ENCODE measurements around the gene SFTPB. TPM values are rescaled to one million over a fixed set of nuclear protein-coding genes. Genes with fewer than 3 reads are reported as not detected.
"Not testable (repeated sequence)": the region's sequence is repeated elsewhere in the genome, so short reads cannot be mapped to it uniquely, and the experiment has no call there.

Gene SFTPB
- total RNA-seq, 1 donor, result not detected

DNA sequence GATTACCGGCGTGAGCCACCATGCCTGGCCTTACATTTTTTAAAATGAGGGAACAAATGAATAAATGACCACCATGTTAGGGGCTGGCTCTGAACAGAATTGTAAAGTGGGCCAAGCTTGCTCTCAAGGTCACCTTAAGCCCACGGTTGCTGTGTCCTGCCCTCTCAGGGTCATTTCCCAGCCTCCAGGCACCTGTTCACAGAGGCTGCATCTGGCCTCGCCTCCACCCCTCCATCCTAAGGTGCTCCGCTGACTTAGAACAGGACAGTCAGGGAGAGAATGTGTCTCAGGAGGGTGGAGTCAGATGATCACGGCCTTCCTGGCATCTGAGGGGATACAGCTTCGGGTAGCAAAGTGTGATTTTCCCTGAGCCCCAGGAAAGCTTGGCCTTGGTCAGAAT lies 7.3 kb downstream of the SFTPB start:
- Histone ChIP-seq H3K4me1 (ENCODE audit: insufficient read depth, low read length) (no peaks in the 10 kb centered on the region), H3K4me3 (ENCODE audit: low read length) (no peak overlapping the region), H3K27me3 (ENCODE audit: insufficient read depth, low read length) (no peaks in the 10 kb centered on the region), H3K9me3 (ENCODE audit: low read depth, low read length) (no peaks in the 10 kb centered on the region)

DNA sequence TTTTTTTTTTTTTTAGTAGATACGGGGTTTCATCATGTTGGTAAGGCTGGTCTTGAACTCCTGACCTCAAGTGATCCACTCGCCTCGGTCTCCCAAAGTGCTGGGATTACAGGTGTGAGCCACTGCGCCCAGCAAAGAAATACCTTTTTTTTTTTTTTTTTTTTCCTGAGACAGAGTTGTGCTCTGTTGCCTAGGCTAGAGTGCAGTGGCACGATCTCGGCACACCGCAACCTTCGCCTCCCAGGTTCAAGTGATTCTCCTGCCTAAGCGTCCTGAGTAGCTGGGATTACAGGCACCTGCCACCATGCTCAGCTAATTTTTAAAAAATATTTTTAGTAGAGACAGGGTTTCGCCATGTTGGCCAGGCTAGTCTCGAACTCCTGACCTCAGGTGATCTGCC lies 7.7 kb downstream of the SFTPB start:
- not testable (repeated sequence) for H3K9me3 ChIP-seq (ENCODE audit: low read depth, low read length); H3K27me3 ChIP-seq (ENCODE audit: insufficient read depth, low read length); H3K4me3 ChIP-seq (ENCODE audit: low read length); H3K4me1 ChIP-seq (ENCODE audit: insufficient read depth, low read length)

DNA sequence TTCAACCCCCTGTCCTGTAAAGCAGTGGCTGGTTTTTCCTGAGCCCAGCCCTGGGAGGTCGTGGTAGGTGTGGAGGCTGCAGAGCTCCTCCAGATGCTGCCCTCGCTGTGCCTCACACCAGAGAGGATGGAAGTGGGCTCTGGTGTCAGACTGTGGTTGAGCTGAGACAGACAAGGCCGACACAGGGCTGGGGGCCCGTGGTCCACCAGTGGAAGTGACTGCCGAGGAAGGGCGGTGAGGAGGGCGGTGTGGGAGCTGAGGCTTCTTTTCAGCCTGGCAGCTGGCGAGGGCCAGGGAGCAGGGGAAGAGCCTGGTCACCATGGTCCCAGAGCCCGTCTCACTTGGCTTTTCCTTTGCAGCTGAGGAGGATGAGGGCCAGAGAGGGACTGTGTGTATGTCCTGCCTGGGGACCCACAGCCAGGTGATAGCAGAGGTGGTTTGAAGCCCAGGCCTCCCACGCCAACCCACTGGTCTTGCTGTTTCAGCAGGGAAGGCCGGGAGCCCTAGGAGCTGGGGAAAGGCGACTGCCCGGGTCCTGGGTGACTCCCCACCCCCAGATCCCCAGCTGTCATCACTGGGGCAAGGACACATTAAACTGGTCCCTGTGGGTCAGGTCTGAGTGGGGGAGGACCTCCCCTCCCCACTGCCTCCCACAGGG lies 8.5 kb downstream of the SFTPB start:
- Histone ChIP-seq H3K27me3 (ENCODE audit: insufficient read depth, low read length) (no peaks in the 10 kb centered on the region), H3K9me3 (ENCODE audit: low read depth, low read length) (no peaks in the 10 kb centered on the region), H3K4me3 (ENCODE audit: low read length) (no peak overlapping the region), H3K4me1 (ENCODE audit: insufficient read depth, low read length) (no peaks in the 10 kb centered on the region)

DNA sequence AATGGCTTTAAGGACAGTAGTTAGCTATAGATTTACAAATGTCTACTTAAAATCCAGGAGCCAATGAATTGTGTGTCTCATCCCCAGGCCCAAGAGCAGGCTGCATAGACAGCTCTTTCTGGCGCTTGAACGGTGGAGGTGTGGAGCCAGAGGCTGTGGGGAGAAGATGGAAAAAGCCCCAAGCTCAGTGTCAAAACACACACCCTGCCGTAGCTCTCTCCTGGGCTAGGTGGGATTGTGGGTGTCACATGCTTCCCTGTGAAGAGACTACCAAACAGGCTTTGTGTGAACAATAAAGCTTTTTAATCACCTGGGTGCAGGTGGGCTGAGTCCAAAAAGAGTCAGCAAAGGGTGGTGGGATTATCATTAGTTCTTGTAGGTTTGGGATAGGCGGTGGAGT lies 10.6 kb downstream of the SFTPB start:
- not testable (repeated sequence) for H3K27me3 ChIP-seq (ENCODE audit: insufficient read depth, low read length); H3K4me3 ChIP-seq (ENCODE audit: low read length); H3K4me1 ChIP-seq (ENCODE audit: insufficient read depth, low read length); H3K9me3 ChIP-seq (ENCODE audit: low read depth, low read length)

DNA sequence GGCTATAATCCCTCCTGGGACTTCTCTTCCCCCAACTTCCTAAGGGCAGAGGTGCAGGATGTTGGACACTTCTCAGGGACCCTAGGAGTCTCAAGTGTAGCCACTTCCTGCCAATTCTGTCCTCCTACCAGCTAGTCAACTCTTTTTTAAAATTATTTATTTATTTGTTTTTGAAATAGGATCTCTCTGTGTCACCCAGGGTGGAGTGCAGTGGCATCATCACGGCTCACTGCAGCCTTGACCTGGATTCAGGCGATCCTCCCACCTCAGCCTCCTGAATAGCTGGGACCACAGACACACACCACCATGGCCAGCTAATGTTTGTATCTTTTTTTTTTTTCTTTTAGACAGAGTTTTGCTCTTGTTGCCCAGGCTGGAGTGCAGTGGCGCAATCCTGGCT lies 11.5 kb downstream of the SFTPB start:
- H3K27me3 ChIP-seq (ENCODE audit: insufficient read depth, low read length), result no peaks in the 10 kb centered on the region
- no peaks in the 10 kb centered on the region for H3K9me3 ChIP-seq (ENCODE audit: low read depth, low read length)
- no peaks in the 10 kb centered on the region for H3K4me1 ChIP-seq (ENCODE audit: insufficient read depth, low read length)
- H3K4me3 ChIP-seq (ENCODE audit: low read length), result no peak overlapping the region

DNA sequence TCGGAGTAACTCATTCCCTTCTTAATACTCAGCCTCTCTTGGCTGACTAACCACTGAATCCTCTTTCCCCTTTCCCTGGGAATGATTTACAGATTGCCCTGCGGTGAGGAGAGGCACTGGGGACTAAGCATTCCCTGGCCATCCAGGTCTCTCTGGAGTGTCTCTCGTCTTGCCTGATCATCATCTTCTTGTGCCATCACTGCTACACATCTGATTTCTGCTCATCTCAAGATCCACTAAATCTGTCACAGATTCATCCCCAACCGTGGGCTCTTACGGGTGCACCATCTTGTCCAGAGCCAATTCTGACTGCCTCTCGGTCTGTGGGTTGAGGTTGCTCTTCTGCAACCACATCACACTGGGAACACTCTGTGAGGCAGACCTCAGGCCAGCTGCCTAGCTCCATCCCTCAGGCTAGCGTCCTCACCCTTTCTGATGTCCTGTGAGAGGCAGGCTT lies 12.0 kb downstream of the SFTPB start:
- Histone ChIP-seq H3K9me3 (ENCODE audit: low read depth, low read length) (no peaks in the 10 kb centered on the region), H3K27me3 (ENCODE audit: insufficient read depth, low read length) (no peaks in the 10 kb centered on the region), H3K4me3 (ENCODE audit: low read length) (no peak overlapping the region), H3K4me1 (ENCODE audit: insufficient read depth, low read length) (no peaks in the 10 kb centered on the region)

DNA sequence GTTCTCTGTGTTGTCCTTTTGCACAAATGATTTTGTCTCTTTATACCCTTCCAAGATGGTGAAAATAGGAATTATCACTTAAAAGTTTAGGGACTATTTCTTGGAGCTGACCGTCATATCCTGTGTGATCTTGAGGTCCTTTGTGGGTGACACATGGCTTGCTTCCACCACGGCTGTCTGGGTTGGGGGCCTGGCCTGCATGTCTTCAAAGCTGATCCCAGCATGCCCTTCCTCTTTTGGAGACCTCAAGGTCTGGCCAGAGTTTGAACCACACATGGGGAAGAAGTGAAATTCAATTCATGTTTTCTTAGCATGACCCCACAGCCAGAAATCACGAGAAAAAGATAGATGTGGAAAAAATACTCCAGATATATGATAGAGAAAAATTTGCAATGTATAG lies 14.0 kb downstream of the SFTPB start:
- Histone ChIP-seq H3K4me3 (ENCODE audit: low read length) (no peak overlapping the region), H3K9me3 (ENCODE audit: low read depth, low read length) (no peaks in the 10 kb centered on the region), H3K27me3 (ENCODE audit: insufficient read depth, low read length) (no peaks in the 10 kb centered on the region), H3K4me1 (ENCODE audit: insufficient read depth, low read length) (no peaks in the 10 kb centered on the region)

DNA sequence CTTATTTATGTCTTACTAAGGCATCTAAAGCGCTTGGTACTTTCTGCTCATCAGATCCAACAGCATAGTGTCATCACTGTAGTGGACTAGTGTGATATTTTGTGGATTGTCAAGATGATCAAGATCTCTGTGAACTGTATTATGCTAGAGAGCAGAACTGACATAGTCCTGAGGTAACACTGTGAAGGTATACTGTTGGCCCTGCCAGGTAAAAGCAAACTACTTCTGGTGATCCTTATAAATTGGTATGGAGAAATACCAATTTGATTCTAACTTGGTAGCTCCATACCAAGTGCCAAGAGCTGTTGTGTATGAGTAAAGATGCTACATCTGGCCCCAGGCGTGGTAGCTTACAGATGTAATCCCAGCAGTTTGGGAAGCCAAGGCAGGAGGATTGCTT lies 15.9 kb downstream of the SFTPB start:
- no peak overlapping the region for H3K4me3 ChIP-seq (ENCODE audit: low read length)
- peaks cover 13% of the 10 kb centered on the region for H3K4me1 ChIP-seq (ENCODE audit: insufficient read depth, low read length)
- no peaks in the 10 kb centered on the region for H3K27me3 ChIP-seq (ENCODE audit: insufficient read depth, low read length)
- no peaks in the 10 kb centered on the region for H3K9me3 ChIP-seq (ENCODE audit: low read depth, low read length)

DNA sequence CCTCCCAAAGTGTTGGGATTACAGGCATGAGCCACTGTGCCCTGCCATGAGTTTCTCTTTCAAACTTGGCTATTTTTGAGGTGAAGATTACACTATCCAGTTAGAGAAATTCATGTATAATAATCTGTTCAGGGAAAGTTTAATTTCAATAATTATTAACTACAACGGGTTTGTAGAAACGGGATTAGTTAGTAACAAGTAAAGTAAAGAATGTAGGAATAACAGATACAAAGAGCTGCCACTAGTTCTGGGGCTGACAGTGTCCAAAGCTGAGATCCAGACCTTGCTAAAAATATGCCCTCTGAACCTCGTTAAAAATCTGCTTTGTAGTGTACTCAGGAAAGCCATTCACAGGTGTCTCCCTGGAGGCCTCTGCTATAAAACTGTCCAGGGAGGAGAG lies 16.9 kb downstream of the SFTPB start:
- peaks cover 13% of the 10 kb centered on the region for H3K4me1 ChIP-seq (ENCODE audit: insufficient read depth, low read length)
- no peaks in the 10 kb centered on the region for H3K27me3 ChIP-seq (ENCODE audit: insufficient read depth, low read length)
- H3K4me3 ChIP-seq (ENCODE audit: low read length), result no peak overlapping the region
- no peaks in the 10 kb centered on the region for H3K9me3 ChIP-seq (ENCODE audit: low read depth, low read length)

DNA sequence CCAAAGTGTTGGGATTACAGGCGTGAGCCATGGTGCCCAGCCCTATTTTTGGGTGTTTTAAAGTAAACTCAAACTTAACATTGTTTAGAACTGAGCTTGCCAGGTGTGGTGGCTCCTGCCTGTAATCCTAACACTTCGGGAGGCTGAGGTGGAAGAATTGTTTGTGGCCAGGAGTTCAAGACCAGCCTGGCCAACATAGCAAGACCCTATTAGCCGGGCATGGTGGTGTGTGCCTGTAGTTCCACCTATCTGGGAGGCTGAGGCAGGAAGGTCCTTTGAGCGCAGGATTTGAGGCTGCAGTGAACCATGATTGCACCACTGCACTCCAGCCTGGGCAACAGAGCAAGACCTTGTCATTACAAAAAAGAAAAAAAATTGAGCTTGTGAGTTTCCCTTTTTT lies 17.5 kb downstream of the SFTPB start:
- H3K27me3 ChIP-seq (ENCODE audit: insufficient read depth, low read length), result no peaks in the 10 kb centered on the region
- H3K4me1 ChIP-seq (ENCODE audit: insufficient read depth, low read length), result peaks cover 13% of the 10 kb centered on the region
- H3K9me3 ChIP-seq (ENCODE audit: low read depth, low read length), result no peaks in the 10 kb centered on the region
- H3K4me3 ChIP-seq (ENCODE audit: low read length), result no peak overlapping the region

DNA sequence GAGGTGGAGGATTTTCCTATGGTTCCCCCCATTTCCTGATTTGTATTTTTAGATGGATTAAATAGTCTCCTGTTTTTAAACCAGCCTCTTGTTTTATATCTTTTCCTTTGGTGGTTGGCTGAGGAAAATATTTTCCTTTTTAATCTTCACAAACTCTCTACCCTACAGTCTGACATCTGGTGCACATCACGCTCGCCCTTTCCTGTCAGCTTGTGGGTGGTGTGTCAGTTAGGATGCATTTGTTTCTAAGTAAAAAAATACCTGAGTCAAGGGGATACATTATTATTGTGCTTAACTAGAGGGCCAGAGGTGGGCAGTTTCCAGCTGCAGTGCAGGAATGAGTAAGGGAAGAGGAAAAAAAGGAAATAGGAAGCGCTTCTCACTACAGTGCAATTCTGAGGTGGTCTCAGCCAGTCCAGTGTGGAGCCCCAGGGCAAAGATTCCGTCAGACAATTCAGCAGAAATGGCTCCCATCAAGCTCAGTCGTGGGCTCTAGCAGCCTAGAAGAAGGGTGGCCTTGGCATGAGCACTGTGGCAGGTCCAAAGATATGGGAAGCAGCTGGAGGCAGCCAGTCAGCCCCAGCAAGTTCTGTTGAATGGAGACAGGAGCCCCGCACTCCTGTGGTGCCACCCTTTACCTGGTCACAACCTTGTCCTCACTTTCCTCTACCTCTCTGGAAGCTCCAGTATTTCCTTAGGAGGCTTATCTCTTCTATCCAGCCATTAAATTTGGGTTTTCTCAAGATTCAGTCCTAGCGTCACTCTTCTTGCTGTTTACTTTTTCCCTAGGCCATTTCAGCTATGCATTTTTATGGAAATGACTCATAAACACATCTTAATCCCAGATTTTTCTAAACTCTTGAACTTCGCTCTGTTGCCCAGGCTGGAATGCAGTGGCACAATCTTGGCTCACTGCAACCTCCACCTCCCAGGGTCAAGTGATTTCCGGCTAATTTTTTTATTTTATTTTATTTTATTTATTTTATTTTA lies 18.5 kb downstream of the SFTPB start:
- Histone ChIP-seq H3K9me3 (ENCODE audit: low read depth, low read length) (no peaks in the 10 kb centered on the region), H3K27me3 (ENCODE audit: insufficient read depth, low read length) (no peaks in the 10 kb centered on the region), H3K4me3 (ENCODE audit: low read length) (no peak overlapping the region), H3K4me1 (ENCODE audit: insufficient read depth, low read length) (peaks cover 13% of the 10 kb centered on the region)

DNA sequence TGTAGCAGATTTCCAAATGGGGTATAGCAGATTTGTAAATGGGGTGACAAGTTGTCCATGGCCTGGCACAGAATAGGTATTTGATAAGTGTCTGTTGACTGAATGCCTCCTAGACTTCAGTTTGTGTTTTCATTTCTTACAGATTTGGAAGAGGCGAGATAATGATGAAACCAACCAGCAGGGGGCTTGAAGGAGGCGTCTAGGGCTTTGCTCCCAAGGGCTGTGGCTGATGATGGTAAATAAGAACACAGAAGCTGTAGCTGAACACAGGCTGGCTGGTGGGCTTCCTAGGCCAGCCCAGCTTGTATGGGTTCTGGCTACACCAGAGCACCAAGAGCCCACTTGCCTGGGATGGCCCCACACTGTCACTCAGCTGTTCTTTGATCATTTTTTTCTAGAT lies 19.4 kb downstream of the SFTPB start:
- H3K27me3 ChIP-seq (ENCODE audit: insufficient read depth, low read length), result no peaks in the 10 kb centered on the region
- H3K4me1 ChIP-seq (ENCODE audit: insufficient read depth, low read length), result peaks cover 13% of the 10 kb centered on the region
- no peaks in the 10 kb centered on the region for H3K9me3 ChIP-seq (ENCODE audit: low read depth, low read length)
- H3K4me3 ChIP-seq (ENCODE audit: low read length), result no peak overlapping the region

DNA sequence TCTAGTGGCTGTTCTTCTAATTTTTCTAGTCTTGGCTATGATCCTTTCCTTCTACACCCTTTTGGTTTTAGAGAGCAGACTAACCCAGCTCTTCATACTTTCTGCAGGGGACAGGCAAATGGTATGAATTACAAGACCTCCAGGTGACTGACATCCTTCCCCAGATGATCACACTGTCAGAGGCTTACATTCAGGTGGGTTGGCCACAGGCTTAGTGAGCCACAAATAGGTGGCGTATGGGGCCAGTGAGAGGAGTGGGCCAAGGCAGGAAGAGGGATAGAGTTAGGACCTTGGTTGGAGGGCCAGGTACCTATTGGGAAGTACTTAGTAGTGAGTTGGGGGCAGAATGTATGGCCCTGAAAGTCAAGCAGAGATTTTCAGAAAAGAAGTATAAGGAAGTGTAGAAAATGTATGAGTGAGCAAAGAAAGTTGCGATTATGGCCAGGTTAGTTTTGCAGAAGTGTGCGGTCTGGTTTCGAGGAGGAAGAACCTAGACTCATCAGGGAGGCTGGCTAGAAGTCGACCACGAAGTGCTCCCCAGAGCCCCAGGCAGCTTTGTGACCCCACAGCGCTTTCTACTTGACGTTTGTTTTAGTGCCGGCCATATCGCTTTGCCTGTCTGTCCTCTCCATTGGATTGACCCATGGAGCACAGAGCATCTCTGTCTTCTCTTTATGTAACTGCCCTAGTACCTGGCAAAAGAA lies 20.0 kb downstream of the SFTPB start:
- H3K9me3 ChIP-seq (ENCODE audit: low read depth, low read length), result no peaks in the 10 kb centered on the region
- H3K4me1 ChIP-seq (ENCODE audit: insufficient read depth, low read length), result peaks cover 13% of the 10 kb centered on the region

DNA sequence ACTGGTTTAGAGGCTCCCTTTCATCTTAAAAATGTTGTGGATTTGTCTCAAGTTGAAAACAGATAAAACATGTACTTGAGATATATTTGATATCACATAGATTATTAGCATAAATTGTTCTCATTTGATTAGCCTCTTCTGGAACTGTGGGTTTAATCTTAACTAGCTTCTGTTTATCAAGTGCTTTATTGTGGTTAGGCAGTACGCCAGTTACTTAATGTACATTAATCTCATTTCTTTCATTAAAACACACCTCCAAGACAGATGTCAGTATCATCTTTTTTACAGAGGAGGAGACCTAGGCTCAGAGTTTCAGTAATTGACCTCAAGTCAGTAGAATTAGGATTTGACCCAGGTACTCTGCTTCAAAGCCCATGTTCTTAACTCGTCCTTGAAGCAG lies 21.8 kb downstream of the SFTPB start:
- peaks cover 13% of the 10 kb centered on the region for H3K4me1 ChIP-seq (ENCODE audit: insufficient read depth, low read length)

More for the DNA sequence above, 20.0 kb downstream of the SFTPB start:
- H3K27me3 ChIP-seq (ENCODE audit: insufficient read depth, low read length), result no peaks in the 10 kb centered on the region
- no peak overlapping the region for H3K4me3 ChIP-seq (ENCODE audit: low read length)

DNA sequence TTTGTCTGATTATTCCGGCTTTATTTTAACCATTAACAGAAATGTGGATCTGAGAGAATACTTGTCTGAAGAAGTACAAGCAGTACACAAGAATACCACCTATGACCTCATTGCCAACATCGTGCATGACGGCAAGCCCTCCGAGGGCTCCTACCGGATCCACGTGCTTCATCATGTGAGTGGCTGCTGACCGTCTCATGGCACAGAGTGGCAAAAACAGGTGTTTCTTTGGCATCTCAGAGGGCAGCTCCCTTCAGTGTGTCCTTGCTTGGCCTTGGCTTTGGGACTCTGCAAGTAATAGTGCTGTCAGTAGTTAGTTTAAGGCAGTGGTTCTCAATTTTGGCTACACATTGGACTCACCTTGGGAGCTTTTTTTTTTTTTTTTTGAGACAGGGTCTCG lies 23.1 kb downstream of the SFTPB start:
- Histone ChIP-seq H3K4me1 (ENCODE audit: insufficient read depth, low read length) (peaks cover 13% of the 10 kb centered on the region), H3K9me3 (ENCODE audit: low read depth, low read length) (no peaks in the 10 kb centered on the region), H3K27me3 (ENCODE audit: insufficient read depth, low read length) (no peaks in the 10 kb centered on the region), H3K4me3 (ENCODE audit: low read length) (no peak overlapping the region)

More for the DNA sequence above, 21.8 kb downstream of the SFTPB start:
- no peaks in the 10 kb centered on the region for H3K9me3 ChIP-seq (ENCODE audit: low read depth, low read length)
- H3K27me3 ChIP-seq (ENCODE audit: insufficient read depth, low read length), result no peaks in the 10 kb centered on the region
- H3K4me3 ChIP-seq (ENCODE audit: low read length), result no peak overlapping the region
